GM12892 (cell line): ENCODE measurements around the gene ABLIM1.

Experiments
- POLR2A ChIP-seq: IDR thresholded peaks from 2 replicates; pipeline ENCODE4 v1.6.1; 2011; ENCODE audit warnings: low read depth, low read length, control low read depth
- POLR2AphosphoS5 ChIP-seq: IDR thresholded peaks from 2 replicates; pipeline ENCODE4 v1.6.1; 2011; ENCODE audit warnings: low read depth, low read length, control low read depth
- TAF1 ChIP-seq: IDR thresholded peaks from 2 replicates; pipeline ENCODE4 v1.6.1; 2011; ENCODE audit warnings: low read depth, mild to moderate bottlenecking, control low read depth, low read length, borderline replicate concordance

GRCh38 chr10:114507449-114507848, 150.6 kb downstream of the ABLIM1 start:
- no peak for TF ChIP-seq POLR2A
- TF ChIP-seq TAF1, result no peak
- TF ChIP-seq POLR2AphosphoS5, result no peak
